HG03025 (cell line): ENCODE results near the gene PCDHB7.
"Not testable (repeated sequence)": the region's sequence is repeated elsewhere in the genome, so short reads cannot be mapped to it uniquely, and the experiment has no call there.

ENCODE experiments used
- ATAC-seq: cut with Tn5 transposase; IDR thresholded peaks from one replicate; pipeline ENCODE4 v1.9.1; 2021; ENCODE audit warnings: mild to moderate bottlenecking, moderate library complexity; ENCODE audit not compliant: unreplicated experiment, low FRiP score

PCDHB7 gene

DNA sequence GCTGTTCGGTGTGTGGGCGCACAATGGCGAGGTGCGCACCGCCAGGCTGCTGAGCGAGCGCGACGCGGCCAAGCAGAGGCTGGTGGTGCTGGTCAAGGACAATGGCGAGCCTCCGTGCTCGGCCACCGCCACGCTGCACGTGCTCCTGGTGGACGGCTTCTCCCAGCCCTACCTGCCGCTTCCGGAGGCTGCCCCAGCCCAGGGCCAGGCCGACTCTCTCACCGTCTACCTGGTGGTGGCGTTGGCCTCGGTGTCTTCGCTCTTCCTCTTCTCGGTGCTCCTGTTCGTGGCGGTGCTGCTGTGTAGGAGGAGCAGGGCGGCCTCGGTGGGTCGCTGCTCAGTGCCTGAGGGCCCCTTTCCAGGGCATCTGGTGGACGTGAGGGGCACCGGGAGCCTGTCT is 7.4 kb downstream of the PCDHB7 start:
- not testable (repeated sequence) for ATAC-seq

DNA sequence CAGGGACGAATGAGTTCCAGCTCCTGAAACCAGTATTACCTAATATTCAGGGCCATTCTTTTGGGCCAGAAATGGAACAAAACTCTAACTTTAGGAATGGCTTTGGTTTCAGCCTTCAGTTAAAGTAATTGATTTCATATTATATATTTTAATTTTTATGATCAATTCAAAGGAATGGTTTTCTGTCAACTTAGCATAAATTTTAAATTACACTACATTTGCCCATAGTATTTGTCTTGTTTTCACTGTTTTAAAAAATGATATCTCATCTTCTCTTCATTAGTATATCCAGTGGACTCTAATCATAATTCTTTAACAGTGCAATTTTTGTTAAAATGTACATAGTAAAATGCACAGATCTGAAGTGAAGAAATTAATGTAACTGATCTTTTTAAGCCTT is 7.9 kb downstream of the PCDHB7 start:
- no peak for ATAC-seq

GRCh38 chr5:141182248-141182647 is 9.8 kb downstream of the PCDHB7 start, which contains the start of gene PCDHB16:
Gene PCDHB16 (plus strand): TSS chr5:141182387. CDS start chr5:141182560, 173 bp downstream.
- no peak for ATAC-seq

DNA sequence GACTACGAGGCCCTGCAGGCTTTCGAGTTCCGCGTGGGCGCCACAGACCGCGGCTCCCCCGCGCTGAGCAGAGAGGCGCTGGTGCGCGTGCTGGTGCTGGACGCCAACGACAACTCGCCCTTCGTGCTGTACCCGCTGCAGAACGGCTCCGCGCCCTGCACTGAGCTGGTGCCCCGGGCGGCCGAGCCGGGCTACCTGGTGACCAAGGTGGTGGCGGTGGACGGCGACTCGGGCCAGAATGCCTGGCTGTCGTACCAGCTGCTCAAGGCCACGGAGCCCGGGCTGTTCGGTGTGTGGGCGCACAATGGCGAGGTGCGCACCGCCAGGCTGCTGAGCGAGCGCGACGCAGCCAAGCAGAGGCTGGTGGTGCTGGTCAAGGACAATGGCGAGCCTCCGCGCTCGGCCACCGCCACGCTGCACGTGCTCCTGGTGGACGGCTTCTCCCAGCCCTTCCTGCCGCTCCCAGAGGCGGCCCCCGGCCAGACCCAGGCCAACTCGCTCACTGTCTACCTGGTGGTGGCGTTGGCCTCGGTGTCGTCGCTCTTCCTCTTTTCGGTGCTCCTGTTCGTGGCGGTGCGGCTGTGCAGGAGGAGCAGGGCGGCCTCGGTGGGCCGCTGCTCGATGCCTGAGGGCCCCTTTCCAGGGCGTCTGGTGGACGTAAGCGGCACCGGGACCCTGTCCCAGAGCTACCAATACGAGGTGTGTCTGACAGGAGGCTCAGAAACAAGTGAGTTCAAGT is 11.8 kb downstream of the PCDHB7 start:
- not testable (repeated sequence) for ATAC-seq

- no peak for ATAC-seq
Measured at GRCh38 chr5:141186897-141187512, 14.6 kb downstream of the PCDHB7 start, which contains the start of gene PCDHB9. Gene PCDHB9 (plus strand): TSS chr5:141187161. CDS start chr5:141187319, 158 bp downstream.

DNA sequence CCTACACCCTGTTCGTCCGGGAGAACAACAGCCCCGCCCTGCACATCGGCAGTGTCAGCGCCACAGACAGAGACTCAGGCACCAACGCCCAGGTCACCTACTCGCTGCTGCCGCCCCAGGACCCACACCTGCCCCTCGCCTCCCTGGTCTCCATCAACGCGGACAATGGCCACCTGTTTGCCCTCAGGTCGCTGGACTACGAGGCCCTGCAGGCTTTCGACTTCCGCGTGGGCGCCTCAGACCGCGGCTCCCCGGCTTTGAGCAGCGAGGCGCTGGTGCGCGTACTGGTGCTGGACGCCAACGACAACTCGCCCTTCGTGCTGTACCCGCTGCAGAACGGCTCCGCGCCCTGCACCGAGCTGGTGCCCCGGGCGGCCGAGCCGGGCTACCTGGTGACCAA is 16.2 kb downstream of the PCDHB7 start:
- not testable (repeated sequence) for ATAC-seq

- not testable (repeated sequence) for ATAC-seq
Measured at GRCh38 chr5:141189131-141189530, 16.7 kb downstream of the PCDHB7 start.

DNA sequence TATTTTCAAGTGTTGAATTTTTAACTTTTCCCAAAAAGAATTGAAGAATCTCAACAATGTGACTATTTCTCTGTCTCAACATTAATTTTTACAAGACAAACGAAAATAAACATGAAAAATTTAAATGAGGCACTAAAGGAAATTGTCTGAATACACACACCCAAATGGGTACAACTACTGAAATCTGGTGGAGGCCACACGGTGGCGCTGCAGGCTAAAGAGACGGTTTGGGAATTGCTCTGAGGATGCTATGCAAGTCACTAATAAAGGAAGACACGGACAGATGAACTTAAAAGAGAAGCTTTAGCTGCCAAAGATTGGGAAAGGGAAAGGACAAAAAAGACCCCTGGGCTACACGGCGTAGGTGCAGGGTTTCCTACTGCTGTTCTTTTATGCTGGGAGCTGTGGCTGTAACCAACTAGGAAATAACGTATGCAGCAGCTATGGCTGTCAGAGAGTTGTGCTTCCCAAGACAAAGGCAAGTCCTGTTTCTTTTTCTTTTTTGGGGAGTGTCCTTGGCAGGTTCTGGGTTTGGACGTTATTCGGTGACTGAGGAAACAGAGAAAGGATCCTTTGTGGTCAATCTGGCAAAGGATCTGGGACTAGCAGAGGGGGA is 19.8 kb downstream of the PCDHB7 start, which contains the start of gene PCDHB10:
Gene PCDHB10 (plus strand): TSS at position 244 of the 616 bp plus-strand sequence. CDS start 200 bp downstream, at position 444.
- ATAC-seq = no peak

GRCh38 chr5:141194332-141194731 is 21.9 kb downstream of the PCDHB7 start:
- not testable (repeated sequence) for ATAC-seq

DNA sequence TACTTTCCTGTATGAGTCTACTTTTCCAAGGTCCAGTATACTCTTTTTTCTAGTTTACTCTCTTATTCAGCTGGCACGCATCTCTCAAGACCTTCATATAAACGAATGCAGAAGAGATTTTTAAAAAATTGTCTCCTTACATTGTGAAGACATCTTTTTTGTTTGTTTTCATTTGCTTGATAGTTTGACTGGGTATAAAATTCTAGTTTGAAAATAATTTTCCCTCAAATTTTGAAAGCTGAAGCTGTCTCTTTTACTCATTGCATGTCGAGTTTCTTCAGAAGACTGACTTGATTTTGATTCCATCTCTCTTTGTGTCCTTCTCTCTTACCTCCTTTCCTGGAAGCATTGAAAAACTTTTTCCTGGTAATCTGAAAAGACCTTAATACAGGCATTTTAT is 23.9 kb downstream of the PCDHB7 start:
- no peak for ATAC-seq

DNA sequence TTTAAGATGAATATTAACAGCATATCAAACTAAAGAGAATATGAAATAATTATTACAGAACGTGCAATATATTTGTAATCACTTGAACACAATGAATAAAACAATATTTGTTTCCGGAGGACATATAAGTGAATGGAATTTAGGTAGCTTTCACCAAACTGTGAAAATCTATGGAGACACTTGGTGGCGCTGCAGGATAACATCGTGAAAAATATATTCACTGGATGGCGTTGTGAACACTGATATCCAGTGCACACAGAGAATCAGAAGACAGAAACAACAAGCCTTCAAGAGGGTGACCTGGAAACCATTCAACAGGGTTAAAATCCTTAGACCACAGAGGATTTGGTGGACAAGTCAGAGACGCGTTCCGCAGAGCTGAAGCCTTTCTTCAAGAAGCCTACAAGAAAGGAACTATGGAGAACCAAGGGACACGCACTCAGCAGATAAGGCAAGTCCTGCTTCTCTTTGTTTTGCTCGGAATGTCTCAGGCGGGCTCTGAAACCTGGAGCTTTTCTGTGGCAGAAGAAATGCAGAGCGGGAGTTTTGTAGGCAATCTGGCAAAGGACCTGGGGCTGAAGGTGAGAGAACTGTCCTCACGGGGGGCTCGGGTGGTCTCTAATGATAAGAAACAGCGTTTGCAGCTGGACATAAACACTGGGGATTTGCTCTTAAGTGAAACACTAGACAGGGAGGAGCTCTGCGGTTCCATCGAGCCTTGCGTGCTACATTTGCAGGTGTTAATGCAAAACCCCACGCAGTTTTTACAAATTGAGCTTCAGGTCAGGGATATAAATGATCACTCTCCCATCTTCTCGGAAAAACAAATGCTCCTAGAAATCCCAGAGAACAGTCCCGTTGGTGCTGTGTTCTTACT is 27.2 kb downstream of the PCDHB7 start, which contains the start of gene PCDHB11:
Gene PCDHB11 (plus strand): TSS at position 269 of the 877 bp plus-strand sequence. CDS start 148 bp downstream, at position 417.
- no peak for ATAC-seq

DNA sequence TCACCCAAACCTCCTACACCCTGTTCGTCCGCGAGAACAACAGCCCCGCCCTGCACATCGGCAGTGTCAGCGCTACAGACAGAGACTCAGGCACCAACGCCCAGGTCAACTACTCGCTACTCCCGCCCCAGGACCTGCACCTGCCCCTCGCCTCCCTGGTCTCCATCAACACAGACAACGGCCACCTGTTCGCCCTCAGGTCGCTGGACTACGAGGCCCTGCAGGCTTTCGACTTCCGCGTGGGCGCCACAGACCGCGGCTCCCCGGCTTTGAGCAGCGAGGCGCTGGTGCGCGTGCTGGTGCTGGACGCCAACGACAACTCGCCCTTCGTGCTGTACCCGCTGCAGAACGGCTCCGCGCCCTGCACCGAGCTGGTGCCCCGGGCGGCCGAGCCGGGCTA is 28.7 kb downstream of the PCDHB7 start:
- not testable (repeated sequence) for ATAC-seq

- not testable (repeated sequence) for ATAC-seq
Measured at GRCh38 chr5:141201646-141202045, 29.2 kb downstream of the PCDHB7 start.

GRCh38 chr5:141208478-141208877 is 36.0 kb downstream of the PCDHB7 start, which contains the start of gene PCDHB12:
Gene PCDHB12 (plus strand): TSS chr5:141208719. CDS start chr5:141208908, 189 bp downstream.
- no peak for ATAC-seq

- not testable (repeated sequence) for ATAC-seq
Measured at GRCh38 chr5:141210281-141210680, 37.8 kb downstream of the PCDHB7 start.

DNA sequence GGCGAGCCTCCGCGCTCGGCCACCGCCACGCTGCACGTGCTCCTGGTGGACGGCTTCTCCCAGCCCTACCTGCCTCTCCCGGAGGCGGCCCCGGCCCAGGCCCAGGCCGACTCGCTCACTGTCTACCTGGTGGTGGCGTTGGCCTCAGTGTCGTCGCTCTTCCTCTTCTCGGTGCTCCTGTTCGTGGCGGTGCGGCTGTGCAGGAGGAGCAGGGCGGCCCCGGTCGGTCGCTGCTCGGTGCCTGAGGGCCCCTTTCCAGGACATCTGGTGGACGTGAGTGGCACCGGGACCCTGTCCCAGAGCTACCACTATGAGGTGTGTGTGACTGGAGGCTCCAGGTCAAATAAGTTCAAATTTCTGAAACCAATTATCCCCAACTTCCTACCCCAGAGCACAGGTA is 38.4 kb downstream of the PCDHB7 start:
- ATAC-seq = not testable (repeated sequence)

DNA sequence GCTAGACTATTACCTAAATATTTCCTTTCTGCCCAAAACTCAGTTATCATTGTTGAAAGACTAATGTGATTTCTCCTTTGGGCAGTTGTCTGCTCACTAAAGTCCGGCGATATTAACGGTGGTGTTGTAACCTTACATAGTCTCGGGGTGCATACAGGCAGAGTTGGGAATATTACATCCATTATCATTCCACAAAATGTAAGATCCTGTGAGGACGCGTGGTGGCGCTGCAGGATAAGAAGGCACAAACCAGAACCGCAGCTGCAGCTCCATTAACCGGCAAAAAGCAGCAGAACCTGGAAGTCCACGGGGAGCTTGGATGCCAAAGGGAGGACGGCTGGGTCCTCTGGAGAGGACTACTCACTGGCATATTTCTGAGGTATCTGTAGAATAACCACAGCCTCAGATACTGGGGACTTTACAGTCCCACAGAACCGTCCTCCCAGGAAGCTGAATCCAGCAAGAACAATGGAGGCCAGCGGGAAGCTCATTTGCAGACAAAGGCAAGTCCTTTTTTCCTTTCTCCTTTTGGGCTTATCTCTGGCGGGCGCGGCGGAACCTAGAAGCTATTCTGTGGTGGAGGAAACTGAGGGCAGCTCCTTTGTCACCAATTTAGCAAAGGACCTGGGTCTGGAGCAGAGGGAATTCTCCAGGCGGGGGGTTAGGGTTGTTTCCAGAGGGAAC is 41.4 kb downstream of the PCDHB7 start, which contains the start of gene PCDHB13:
Gene PCDHB13 (plus strand): TSS at position 264 of the 684 bp plus-strand sequence. CDS start 205 bp downstream, at position 469.
- not testable (repeated sequence) for ATAC-seq

DNA sequence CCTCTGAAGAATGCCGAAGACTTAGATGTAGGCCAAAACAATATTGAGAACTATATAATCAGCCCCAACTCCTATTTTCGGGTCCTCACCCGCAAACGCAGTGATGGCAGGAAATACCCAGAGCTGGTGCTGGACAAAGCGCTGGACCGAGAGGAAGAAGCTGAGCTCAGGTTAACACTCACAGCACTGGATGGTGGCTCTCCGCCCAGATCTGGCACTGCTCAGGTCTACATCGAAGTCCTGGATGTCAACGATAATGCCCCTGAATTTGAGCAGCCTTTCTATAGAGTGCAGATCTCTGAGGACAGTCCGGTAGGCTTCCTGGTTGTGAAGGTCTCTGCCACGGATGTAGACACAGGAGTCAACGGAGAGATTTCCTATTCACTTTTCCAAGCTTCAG is 42.1 kb downstream of the PCDHB7 start:
- ATAC-seq = not testable (repeated sequence)

DNA sequence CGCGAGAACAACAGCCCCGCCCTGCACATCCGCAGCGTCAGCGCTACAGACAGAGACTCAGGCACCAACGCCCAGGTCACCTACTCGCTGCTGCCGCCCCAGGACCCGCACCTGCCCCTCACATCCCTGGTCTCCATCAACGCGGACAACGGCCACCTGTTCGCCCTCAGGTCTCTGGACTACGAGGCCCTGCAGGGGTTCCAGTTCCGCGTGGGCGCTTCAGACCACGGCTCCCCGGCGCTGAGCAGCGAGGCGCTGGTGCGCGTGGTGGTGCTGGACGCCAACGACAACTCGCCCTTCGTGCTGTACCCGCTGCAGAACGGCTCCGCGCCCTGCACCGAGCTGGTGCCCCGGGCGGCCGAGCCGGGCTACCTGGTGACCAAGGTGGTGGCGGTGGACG is 43.1 kb downstream of the PCDHB7 start:
- ATAC-seq = not testable (repeated sequence)
